HG02870 (cell line): ENCODE results near the gene TALDO1.

ENCODE experiments used
- ATAC-seq: cut with Tn5 transposase; IDR thresholded peaks from one replicate; pipeline ENCODE4 v1.9.1; 2021; ENCODE audit warnings: mild to moderate bottlenecking, moderate library complexity; ENCODE audit not compliant: unreplicated experiment

TALDO1 gene

DNA sequence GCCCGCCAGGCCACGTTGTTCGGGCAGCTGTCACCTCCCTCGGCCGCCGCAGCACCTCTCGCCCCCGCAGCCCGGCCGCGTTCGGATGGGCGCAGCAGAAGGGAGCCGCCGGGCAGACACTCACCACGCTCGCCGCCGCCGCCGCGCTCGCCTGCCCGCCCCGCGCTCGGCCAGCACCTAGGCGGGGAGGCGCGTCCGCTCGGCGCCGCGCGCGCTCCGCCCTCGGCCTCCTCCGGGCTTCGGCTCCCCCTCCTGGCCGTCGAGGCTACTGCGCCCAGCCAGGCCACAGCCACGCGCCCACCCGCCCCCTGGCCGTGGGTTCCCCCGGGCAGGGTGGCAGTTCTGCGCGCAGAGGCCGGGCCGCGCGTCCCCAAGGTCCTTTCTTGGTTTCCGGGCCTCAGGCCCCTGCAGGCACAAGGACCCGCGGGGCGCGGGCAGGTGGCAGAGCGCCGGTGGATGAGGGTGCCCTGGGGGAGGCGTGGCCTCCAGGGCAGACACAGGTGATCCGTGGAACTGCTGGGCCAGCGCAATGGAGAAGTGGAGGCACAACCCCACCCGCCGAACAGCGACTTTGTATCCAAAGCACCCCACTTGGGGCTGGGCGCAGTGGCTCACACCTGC is 50.9 kb downstream of the TALDO1 start, which contains the start of gene SLC25A22:
Gene SLC25A22, minus strand, starts transcription at position 189 of the 621 bp plus-strand sequence. CDS start 3,275 bp downstream, outside the sequence.
- peak; percentile 42 for ATAC-seq

DNA sequence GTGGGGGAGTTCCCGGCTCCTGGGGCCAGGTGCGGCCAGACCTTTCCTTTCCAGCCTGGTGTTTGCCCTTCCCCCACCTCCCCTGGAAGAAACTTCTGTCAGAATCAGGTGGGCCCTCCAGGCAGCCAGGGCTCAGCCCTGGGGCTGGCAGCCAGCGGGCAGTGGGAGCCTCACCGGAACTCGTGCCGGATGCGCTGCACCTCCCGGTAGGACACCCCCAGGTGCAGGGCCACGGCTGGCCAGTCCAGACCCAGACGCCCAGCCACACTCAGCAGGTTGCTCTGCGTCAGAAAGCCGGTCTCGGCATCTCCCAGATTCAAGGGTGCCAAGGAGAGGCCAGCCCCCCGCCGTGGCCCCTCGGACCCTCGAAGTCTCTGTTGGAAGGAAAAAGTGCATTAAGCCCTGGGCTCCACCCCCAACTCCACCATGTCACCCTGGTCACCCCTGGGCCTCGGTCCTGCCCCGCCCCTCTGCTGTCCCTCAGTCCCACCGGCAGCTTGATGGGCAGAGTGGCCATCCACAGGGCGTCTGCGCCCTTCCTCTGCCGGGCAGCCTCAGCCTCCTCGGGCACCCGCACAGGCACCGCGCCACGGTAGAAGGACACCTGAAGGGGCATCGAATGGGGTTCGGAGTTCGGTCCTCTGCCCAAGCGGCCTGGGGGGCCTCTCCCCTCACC is 52.5 kb downstream of the TALDO1 start:
- no peak for ATAC-seq

DNA sequence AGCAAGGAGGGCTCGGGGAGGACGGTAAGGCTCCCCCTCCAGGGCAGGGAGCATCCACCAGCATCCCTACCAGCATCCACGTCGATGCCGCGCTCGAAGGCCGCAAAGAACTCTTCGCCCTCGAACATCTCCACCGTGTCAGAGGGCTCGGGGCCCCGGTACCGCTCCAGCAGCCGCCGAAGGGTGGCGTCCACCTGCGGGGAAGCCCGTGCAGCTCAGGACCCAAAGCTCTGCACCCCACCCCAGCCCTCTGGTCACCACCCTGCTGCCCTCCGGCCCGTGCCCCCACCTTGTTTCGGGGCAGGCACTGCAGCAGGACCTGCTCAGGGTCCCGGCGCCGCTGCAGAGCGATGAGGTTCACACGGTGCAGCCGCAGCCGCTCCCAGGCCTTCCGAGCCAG is 53.2 kb downstream of the TALDO1 start:
- no peak for ATAC-seq

DNA sequence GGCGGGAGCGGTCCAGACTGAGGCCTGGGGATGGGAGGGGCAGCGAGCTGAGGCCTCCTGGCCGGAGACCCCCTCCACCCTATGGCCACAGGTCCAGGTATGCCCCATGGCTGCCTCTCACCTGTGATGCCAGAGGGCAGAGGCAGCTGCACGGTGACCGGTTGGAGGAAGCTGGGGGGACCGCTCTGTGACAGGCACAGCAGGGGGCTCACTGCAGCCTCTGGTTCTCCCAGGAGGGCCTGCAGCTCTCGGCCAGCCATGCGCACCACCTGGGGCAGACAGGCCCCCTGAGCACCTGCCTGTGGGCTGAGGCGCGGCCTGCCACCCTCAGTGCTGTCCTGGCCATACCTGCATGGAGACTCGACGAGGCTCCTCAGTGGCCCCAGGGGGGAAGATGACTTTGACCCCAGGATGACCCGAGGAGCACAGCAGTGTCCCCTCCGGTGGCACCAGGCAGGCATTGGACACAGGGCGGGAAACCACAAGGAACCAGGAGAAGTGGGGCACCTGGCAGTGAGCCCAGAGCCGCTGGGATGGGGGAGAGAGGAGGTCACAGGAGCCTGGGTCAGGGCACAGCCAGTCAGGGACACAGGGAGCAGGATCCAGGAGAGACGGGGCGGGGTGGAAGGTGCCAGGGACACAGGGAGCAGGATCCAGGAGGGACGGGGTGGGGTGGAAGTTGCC is 54.0 kb downstream of the TALDO1 start:
- ATAC-seq, result no peak

DNA sequence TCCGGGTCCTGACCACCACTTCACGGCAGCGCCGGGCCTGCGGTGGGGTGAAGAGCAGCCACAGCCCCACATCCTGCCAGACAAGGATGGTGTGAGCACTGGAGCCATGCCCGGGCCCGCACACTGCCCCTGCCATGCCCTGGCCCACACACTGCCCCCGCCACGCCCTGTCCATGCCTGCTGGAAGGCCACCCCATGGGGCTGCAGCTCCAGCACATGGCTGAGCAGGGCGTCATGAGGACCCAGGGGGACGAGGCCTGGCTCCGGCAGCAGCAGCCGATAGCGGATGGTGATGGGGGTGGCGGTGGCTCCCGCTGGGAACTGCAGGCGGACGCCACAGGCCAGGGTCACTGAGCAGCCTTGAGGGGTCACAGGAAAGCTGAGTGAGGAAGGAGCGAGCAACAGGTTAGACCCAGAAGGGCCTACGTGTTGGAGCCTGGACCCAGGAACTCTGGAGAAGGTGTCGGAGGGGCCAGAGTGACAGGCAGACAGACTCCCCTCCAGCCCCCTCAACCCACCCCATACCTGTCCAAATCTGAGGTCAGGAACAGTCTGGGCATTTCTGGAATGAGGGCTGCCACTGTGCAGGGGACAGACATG is 54.9 kb downstream of the TALDO1 start:
- ATAC-seq, result no peak

DNA sequence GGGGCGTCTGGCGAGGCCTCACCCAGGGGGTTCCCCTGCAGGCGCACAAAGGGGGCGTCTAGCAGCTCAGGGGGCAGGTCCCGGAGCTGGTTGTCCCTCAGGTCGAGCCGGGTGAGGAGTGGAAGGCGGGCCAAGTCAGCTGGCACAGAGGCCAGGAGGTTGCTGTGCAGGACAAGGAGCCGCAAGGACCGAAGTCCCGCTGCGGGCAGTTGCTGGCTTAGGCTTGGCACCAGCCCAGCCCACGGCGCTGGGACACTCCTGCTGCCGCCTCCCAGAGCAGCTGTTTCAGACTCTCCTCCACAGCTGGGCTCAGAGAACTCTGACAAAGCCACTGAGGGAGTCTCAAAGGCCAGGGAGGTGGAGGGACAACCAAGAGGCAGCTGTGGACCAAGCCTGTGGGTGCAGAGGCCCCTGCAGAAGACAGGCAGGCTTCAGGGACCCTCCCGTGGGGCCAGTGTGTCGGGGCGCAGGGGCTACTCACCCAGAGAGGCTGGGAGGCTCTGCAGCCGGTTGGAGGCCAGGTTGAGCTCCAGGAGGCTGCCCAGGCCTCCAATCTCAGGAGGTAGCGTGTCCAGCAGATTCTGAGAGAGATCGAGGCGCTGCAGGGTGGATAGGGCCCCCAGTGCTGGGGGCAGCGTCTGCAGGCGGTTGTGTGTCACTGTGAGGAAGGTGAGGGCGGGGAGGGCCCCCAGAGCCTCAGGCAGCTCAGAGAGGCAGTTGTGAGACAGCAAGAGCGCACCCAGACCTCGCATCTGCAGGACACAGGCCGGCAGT is 55.6 kb downstream of the TALDO1 start:
- no peak for ATAC-seq

DNA sequence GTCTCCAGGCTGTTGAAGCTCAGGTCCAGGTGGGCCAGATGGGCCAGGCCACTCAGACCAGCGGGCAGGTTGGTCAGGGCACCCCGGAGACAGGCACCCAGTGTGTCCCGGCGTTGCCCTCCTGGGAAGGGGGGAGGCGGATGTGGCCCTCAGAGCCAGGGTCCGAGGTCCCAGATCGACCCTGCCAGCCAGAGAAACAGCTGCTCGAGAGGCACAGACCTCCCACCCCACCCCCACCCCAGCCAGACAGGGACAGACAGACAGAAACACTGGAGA is 56.1 kb downstream of the TALDO1 start:
- no peak for ATAC-seq

DNA sequence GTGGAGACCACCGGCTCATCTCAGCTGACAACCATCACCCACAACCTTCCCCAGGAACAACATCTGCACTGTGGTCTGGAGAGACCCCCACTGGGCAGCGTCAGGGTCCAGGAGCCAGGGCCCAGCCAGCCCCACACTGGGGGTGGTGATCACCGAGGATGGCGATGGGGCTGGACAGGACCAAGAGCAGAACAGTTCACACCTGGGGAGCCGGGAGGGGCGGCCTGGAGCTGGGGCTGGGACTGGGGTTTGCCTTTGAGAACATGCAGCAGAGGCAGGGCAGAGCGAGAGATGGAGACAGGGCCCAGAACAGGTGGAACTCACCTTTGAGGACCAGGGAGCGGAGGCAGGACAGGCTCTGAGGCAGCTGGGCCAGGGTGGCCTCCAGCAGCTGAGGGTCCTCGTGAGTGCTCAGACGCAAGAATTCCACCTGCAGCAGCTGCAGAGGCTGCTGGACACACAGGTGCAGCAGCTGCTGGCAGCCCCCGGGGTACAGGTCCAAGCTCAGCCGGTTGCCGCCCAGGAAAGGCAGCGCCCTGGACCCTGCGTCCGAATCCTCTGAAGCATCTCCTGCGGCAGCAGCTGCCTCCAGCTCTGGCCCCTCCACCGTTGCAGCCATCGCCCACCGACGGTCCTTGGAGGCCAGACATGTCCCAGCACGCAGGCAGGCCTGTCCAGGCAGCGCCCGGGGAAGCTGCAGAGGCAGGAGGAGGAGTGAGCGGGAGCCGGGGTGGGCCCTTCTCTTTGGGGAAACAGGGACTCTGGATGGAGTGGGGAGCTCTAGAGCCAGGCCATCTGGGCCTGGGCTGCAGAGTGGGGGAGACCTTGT is 56.7 kb downstream of the TALDO1 start:
- ATAC-seq, result no peak

DNA sequence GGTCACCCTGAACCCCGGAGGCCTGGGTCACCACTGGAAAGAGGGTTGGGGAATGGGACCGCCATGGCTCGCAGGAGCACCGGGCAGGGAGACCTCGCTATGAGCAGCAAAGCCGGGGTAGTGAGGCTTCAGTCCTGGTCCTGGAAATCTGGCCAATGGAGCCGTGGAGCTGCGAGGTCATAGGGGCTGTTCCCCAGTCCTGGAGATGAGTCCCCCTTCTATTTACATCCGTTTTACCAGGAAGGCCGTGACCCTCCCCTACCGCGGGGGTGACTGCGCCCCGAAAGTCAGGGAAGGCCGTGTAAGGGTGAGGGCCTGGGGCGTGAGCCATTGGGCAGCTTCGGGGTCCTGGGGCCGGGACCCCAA is 57.3 kb downstream of the TALDO1 start:
- ATAC-seq, result no peak

DNA sequence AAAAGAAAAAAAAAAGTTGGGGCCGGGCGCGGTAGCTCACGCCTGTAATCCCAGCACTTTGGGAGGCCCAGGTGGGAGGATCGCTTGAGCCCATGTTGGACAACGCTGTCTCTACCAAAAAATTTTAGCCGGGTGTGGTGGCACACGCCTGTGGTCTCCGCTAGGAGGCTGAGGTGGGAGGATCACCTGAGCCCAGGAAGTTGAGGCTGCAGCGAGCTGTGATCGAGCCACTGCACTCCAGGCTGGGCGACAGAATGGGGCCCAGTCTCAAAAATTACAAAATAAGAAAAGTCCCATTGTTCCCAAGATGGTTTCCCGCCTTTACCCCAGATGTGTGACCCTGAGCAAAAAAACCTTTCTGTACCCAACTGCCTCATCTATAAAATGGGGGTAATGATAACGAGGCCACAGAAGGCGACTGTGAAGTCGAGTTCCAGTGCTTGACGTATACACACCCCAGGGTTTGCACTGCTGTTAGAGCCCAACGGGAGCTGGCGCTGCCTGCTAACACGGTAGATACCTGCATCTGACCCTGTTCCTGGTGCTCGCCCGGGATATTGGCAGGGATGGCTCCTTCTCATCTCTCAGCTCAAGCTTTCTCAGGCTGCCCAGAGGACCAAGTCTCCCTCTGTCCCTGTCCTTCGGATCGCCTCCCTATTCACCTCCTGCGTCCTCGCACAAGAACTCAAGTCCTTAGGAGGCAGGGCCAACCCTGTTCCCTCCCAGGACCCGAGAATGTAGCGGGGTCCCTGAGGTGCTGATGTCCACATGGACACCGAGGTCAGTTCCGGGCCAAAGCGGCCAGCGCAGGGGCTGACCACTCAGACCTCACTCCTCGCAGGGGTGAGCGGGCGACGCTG is 61.4 kb downstream of the TALDO1 start:
- no peak for ATAC-seq

DNA sequence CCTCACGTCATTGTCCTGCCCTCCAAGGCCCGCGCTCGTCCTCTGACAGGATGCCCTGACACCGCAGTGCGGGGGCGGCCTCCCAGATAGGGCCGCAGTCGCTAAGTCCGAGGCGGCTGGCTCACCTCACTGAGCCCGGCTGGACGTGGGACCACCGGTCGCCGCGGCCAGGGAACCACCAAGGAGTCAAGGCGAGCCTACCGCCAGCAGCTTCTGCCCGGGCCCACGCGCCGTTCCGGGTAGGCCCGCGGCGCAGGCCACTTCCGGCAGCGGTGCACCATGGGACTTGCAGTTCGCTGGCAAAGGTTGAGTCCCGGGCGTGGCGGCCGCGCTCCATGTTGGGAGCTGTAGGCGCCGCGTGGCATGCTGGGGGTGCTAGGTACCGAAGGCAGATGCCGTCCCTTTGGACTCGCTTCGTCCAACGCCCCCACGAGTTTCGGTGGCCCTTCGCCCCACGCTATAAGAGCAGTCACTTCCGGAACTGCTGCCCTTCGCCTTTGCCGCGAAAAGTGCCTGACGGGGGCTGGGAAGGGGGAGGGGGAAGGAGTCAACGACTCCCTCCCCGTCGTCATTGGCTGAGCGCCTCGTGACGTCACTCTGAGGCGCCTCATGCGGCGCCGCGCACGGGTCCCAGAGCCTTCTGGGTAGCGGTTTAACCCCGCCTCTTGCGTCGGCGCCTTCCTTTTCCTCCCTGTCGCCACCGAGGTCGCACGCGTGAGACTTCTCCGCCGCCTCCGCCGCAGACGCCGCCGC is 62.2 kb downstream of the TALDO1 start, which contains the start of gene RPLP2:
Gene RPLP2, plus strand, starts transcription at position 681 of the 753 bp plus-strand sequence. CDS start 268 bp downstream, outside the sequence.
- peak; percentile 69 for ATAC-seq

DNA sequence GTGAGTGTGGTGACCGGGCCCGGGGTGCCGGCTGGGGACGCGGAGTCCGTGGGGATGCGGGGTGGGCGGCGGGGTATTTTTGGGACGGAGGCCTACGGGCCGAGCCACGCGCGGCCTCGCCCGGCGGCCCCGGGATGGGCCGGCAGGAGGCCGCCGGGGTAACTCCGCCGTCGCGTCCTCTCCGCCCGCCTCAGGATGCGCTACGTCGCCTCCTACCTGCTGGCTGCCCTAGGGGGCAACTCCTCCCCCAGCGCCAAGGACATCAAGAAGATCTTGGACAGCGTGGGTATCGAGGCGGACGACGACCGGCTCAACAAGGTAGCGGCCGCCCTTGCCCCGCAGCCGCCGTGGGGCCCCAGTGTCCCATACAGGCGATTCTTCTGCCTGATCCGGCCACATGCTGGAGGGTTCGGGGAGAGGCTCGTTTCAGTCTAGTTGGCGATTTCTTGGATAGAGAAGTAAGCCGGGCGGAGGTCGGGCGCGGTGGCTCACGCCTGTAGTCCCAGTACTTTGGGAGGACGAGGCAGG is 62.8 kb downstream of the TALDO1 start:
- ATAC-seq, result no peak

DNA sequence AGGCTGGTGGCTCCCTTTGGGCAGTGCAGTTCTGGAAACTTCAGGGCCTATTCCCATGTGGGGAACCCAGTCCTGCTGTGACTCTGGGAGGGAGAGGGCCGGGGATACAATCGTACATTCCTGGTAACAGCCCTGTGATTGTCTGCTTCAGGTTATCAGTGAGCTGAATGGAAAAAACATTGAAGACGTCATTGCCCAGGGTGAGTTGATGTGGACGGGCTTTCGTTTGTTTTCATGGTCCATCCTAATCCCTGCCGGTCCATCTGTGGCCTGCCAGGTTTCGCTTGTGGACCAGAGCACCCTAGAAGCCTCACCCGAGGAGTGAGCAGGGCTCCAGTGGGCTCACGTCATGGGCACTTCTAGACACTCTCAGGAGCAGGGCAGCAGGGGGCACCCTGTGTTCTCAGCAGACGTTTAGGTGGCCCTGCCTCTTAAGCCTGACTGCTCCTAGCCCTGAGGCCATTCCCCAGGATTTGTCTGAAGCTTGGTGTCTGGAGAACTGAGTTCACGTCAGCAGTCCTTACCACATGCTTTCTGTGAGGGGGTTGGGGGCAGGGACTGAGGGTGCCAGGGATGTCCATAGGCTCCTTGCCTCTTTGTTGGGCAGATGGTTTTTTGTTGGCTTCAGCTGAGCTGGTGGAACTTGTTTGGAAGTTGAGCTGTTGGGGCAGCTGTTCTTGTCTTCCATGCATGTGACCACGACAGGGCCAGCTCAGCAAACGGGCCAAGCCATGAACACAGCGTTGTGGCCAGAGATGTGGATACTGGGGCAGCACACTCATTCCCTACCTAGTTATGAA is 64.4 kb downstream of the TALDO1 start:
- no peak for ATAC-seq

DNA sequence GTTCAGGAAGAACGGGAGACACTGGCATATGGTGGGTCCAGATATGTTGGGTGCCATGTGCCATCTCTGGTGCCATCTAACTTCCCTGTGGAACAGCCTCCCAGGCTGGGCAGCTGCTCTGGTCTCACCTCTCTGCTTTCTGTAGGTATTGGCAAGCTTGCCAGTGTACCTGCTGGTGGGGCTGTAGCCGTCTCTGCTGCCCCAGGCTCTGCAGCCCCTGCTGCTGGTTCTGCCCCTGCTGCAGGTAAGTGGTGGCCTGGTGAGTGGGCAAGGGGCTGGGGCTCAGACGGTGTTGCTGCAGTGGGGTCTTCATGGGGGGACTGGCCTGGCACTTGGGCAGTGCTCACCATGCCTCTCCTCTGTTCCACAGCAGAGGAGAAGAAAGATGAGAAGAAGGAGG is 65.1 kb downstream of the TALDO1 start:
- ATAC-seq, result no peak

DNA sequence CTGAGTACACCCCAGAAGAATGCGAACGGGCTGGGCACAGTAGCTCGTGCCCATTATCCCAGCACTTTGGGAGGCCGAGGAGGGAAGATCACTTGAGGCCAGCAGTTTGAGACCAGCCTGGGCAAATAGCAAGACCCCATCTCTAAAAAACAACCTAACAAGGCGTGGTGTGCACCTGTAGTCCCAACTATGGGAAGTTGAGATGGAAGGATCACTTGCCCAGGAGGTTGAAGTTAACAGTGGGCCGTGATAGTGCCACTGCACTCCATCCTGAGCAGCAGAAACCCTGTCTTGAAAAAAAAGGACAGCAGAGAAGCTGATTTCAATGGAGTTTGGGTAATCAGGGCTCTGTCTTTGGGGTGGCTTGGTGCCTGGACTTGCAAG is 65.8 kb downstream of the TALDO1 start:
- ATAC-seq, result no peak

DNA sequence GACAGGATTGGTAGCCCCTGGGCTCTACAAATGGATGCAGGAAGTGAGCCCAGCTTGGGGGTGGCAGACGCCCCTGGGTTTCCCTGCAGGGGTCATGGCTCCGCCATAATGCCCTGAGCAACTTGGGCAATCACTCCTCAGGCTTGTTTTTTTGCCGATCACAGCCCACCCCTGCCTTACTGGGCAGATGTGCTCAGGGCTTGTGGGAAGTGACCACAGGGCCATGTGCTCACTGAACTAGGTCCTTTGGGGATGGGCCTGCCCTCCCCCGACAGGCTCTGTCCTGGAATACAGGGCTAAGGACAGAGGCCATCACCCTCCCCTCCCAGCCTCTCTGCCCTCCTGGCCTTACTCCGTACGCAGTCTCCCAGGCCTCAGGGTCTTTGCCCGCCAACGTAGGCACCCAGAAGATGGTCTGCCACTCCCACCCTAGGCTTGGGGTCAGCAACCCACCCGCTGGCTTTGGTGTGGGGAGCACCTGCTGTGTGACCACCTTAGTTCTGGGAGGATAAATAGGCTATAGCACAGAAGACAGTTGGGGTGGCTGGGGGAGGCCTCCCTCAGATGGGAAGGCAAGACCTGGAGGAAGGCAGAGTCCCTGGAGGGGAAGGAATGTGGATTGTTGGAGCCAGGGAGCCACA is 66.3 kb downstream of the TALDO1 start:
- ATAC-seq, result no peak
